ENCODE measurements around the gene FAM98B. TPM values are rescaled to one million over a fixed set of nuclear protein-coding genes. Genes with fewer than 3 reads are reported as not detected.
A peak's percentile ranks its signal among the peaks of the same experiment; 100 is the strongest.

FAM98B gene
- total RNA-seq, 1 donor from 2014 or later: 4.7 TPM

- DNase-seq (ENCODE audit: low read depth): no peak
These were observed 53.1 kb downstream of the FAM98B start for GRCh38 chr15:38506997-38507396.

- no peak for DNase-seq (ENCODE audit: low read depth)
These were observed 53.6 kb downstream of the FAM98B start for GRCh38 chr15:38507570-38507969.

GRCh38 chr15:38508647-38509046 is 54.7 kb downstream of the FAM98B start:
- DNase-seq (ENCODE audit: low read depth): no peak

GRCh38 chr15:38509152-38509551 is 55.2 kb downstream of the FAM98B start:
- DNase-seq (ENCODE audit: low read depth): no peak

GRCh38 chr15:38512901-38513300 is 59.0 kb downstream of the FAM98B start:
- no peak for DNase-seq (ENCODE audit: low read depth)

- no peak for DNase-seq (ENCODE audit: low read depth)
These were observed 60.7 kb downstream of the FAM98B start for GRCh38 chr15:38514601-38515000.

GRCh38 chr15:38516626-38517025 is 62.7 kb downstream of the FAM98B start:
- DNase-seq (ENCODE audit: low read depth): no peak

- no peak for DNase-seq (ENCODE audit: low read depth)
These were observed 63.5 kb downstream of the FAM98B start for GRCh38 chr15:38517312-38517975.

- no peak for DNase-seq (ENCODE audit: low read depth)
These were observed 64.2 kb downstream of the FAM98B start for GRCh38 chr15:38518084-38518483.

GRCh38 chr15:38520035-38520434 is 66.1 kb downstream of the FAM98B start:
- DNase-seq (ENCODE audit: low read depth): no peak

- no peak for DNase-seq (ENCODE audit: low read depth)
These were observed 67.4 kb downstream of the FAM98B start for GRCh38 chr15:38521316-38521715.

- no peak for DNase-seq (ENCODE audit: low read depth)
These were observed 69.0 kb downstream of the FAM98B start for GRCh38 chr15:38522922-38523321.

- no peak for DNase-seq (ENCODE audit: low read depth)
These were observed 70.2 kb downstream of the FAM98B start for GRCh38 chr15:38524156-38524555.

GRCh38 chr15:38525489-38525888 is 71.6 kb downstream of the FAM98B start:
- no peak for DNase-seq (ENCODE audit: low read depth)

GRCh38 chr15:38526158-38526557 is 72.2 kb downstream of the FAM98B start:
- no peak for DNase-seq (ENCODE audit: low read depth)

GRCh38 chr15:38528294-38528693 is 74.4 kb downstream of the FAM98B start:
- DNase-seq (ENCODE audit: low read depth): no peak

- DNase-seq (ENCODE audit: low read depth): no peak
These were observed 76.2 kb downstream of the FAM98B start for GRCh38 chr15:38530113-38530512.

GRCh38 chr15:38531509-38531908 is 77.6 kb downstream of the FAM98B start:
- peak; percentile 82 for DNase-seq (ENCODE audit: low read depth)

GRCh38 chr15:38532728-38533127 is 78.8 kb downstream of the FAM98B start:
- DNase-seq (ENCODE audit: low read depth): no peak

- DNase-seq (ENCODE audit: low read depth): no peak
These were observed 79.5 kb downstream of the FAM98B start for GRCh38 chr15:38533416-38533915.

- no peak for DNase-seq (ENCODE audit: low read depth)
These were observed 80.0 kb downstream of the FAM98B start for GRCh38 chr15:38533926-38534325.

GRCh38 chr15:38534691-38535090 is 80.8 kb downstream of the FAM98B start:
- DNase-seq (ENCODE audit: low read depth): no peak

- DNase-seq (ENCODE audit: low read depth): no peak
These were observed 81.7 kb downstream of the FAM98B start for GRCh38 chr15:38535491-38536200.

Measured in myocyte (in vitro differentiated cells).